Stimulated activated CD8-positive, alpha-beta memory T cell treated with anti-CD3 and anti-CD28 coated beads, Interleukin-4, amount 100 ng/mL, for 24 hours (primary cell): ENCODE results near the gene VEGFA.

Experiments used
- DNase-seq: peaks from one replicate; pipeline ENCODE4 v3.0.0-alpha.2; 2020; ENCODE audit warnings: low read depth

The VEGFA gene

DNA sequence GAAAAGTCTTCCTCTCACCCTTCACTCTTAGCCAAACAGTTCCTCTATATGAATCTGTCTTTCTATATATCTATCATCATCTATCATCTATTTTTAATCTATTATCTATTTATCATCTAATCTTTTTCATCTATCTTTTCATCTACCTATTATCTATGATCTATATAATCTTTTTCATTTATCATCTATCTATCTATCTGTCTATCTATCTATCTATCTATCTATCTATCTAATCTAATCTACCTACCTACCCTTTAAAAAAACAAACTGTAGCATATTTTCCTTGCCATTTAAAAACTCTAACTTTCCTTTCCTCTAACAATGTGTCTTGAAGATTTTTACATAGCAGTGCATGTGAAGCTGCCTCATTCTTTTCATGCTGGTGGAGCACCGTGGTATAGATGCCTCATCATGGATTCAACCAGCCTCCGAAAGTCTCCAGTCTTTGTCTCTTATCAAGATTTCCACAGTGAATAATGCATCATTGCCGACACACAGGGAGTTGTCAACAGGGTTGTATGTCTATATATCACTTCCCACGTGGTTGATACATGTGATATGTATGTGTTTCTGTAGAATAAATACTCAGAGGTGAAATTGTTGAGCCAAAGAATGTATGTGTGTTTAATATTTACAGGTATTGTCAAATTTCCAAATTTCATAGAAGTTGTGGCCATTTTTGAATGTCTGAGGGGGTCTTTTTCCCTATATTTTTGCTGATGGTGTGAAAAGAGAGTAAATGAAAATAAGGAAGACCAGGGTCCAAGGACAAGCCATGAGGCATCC lies 51.3 kb downstream of the VEGFA start:
- DNase-seq, result no peak

DNA sequence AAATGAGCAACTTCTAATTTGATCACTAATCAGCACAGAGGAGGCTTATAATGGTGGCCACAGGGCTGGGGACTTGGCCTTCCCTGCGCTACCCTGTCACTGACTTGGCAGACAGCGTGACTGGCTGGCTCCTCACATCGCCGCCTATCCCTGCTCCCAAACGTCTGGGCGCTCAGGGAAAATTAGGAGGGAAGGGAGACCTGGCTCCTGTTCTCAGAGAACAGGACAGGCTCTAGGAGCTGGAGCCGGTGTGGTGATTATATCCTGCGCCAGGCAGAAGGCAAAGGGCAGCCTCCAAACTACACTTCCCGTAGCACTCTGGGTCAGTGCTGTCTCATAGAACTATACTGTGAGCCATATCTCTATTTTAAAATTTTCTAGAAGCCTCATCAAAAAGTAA lies 53.4 kb downstream of the VEGFA start:
- DNase-seq, result no peak

DNA sequence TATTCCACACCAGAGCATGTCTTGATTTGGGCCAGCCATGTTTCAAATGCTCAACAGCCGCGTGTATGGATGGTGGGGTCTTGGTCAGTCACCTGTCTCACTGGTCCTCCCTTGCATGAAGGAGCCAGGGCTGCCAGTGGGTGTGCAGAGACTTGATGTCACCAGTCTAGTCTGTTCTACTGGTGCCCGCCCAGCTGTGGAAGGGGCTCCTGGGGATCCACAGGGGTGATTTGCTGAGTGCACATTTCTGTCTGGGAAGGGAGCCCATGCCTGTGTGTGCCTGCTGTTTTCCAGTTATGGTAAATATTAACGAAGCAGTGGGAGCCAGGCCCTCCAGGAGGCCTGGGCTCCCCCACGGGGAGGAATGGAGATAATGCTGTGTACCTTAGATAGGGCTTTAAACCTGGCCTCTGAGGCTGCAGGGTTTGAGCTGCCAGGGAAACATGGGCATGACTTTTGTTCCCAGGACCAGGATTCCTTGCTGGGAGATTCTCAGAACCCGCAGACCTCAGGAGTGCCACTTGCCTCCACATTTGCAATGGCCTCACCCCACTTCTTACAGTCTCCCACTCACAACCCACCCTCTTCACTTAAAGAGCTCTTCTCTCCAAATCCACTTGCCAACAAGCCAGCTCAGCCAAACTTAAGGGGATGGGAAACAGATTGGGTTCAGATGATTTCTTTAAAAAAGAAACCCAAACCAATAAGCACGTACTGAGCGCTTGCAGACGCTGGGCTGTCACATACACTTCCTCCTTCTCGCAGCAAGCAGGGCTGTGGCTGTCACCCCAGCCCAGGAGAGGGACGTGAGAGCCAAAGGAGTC lies 54.1 kb downstream of the VEGFA start:
- no peak for DNase-seq

DNA sequence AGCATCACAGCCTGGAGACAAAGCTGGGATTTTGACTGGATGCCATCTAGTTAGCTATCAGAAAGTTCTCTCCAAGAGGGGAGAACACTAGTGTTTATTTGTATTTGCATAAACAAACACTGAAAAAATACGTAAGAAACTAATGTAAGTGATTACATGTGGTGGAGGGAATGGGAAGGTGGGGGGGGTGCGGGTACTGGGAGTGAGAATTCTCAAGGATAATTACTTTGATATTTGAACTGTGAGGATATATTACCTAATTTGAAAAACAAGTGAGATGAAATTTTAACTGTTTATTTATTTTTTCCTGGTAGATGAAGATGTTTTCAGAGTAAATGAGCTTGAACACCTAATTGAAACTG lies 54.7 kb downstream of the VEGFA start:
- DNase-seq, result no peak

DNA sequence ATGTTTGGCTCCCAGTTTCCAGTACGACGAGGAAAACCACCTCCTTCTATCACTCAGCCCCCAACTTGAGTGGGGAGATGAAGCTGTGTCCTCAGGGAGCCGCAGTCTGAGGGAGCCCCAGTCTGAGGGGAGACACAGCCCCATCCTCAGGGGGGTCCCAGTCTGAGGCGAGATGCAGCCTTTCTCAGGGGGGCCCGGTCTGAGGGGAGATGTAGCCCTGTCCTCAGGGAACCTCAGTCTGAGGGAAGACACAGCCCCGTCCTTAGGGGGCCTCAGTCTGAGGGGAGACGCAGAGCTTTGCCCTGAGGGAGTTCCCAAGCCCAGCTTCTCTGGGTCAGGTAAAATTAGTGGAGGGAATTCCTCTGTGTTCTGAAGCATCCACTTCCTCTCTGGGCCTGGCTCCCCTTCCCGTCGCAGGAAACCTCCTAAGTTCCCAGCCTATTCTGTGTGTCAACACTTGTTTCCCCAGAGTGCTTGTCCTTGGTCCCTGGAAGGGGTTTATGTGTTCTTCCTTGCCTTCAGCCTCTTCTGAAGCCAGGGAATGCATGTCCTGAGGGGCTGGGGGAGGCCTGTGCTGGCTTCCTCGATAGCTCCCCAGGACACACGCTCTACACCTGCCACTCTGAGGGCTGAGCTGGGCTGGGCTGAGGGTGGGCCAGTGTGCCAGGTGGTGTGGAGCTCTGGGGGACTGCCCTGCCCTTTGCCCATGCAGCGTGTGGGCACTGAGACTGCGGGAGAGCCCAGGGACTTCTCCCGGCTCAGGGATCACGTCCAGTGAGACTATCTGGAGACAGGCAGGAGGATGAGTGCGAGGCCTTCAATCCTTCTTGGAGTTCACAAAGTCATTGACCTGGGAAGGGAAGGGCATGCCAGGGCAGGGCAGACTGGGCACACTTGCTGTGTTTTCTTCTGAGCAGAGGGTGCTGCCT lies 55.4 kb downstream of the VEGFA start:
- no peak for DNase-seq

DNA sequence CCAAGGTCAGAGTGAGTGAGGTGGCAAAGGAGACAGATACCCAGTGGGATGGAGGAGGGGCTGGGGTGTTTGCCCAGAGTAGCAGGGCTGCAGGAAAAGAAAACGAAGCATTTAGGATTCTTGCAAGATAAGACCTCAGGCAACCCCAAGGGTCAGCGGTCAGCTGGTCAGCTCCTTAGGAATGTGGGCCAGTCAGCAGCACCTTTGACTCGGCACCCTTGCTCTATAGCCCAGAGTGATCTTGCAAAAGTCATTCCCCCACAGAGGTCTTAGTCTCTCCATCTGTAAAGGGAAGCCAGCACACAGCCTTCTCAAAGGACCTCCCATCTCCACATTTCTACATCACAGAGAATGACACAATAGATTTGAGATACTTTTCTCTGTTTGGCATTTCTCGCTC lies 56.7 kb downstream of the VEGFA start:
- no peak for DNase-seq

DNA sequence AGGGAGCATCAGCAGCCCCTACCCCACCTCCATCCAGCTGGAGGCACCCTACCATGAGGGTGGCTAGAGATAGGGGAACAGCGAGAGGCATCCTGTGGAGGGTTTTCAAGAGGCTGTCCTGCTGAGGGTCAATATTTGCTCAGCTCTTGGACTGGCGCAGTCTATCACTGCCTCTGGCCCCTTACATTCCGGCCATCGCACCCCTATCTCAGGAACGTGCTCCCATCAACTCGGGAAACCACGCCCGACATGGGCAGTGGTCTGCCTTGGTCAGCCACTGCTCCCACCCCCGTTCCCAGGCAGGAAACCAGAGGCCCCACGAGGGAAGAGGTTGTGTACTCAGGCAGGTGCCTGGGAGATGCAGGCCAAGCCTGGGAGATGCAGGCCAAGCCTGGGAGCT lies 57.9 kb downstream of the VEGFA start:
- DNase-seq, result no peak

DNA sequence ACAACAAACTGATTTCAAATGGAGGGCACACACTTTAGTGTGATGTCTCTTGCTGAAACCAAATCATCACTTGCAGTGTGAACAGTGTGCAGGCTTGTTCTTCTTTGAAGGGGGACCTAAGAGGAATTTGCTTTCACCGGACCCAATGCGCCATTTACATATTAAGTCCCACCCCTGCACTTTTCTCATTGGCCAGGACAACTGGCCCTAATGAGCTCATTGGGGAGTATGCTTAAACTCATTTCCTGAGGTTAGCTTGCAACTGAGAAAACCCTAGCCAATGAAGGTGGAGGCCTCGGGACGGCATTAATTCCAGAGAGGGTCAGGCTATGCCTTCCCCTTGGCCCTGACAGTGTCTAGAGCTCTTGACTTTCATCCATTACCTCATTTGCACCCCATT lies 58.7 kb downstream of the VEGFA start:
- no peak for DNase-seq

DNA sequence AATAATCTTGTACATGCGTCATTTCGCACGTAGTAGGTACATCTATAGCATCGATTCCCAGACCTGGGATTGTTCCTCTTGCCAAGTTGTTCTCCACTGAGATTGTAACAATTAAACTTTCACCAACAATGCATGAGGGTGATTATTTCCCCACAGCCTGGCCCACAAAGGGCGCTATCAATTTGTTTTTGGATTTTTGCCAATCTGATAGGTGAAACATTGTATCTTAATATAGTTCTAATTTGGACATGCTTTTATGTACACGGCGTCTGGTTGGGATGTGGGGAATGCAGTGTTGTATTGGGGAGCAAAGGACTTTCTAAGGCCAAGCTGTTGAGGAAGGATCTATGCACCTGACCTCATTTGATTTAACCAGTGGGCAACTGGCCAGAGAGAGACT lies 59.5 kb downstream of the VEGFA start:
- no peak for DNase-seq

DNA sequence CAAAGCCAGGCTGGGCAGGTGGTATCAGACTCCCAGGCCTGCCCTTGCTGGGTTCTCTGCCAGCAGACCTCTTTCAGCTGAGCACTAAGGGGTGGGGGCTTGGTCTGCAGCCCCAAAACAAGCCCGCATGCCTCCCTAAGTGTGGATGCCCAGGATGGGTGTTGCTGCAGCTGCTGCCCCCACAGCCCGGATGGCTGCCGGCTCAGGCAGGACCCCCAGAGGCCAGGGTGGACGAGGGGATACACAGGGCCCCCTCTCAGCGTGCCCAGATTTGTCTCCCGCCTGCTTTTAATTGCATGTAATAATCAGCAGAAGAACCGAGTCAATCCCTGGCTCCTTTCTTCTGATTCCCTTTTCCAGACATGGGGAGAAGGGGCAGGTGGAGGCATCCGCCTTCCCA lies 60.8 kb downstream of the VEGFA start:
- no peak for DNase-seq

DNA sequence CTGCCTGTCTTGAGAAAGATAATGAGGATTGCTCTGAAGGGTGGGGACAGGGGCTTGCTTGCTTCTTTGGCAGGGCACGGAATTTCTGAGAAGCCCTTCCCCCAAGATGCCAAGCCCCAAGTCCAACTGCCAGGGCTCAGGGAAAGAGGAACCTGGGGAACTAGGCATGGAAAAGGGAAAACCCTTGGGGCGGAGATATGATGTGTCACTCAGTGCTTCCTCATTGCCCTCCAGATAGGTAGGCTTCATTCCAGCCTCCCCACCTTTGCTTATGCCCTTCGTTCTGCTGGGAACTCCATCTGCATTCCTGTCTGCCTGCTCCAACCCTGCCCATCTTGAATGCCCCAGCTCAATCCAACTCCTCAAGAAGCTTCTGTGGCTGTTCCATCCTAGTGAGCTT lies 61.2 kb downstream of the VEGFA start:
- no peak for DNase-seq

DNA sequence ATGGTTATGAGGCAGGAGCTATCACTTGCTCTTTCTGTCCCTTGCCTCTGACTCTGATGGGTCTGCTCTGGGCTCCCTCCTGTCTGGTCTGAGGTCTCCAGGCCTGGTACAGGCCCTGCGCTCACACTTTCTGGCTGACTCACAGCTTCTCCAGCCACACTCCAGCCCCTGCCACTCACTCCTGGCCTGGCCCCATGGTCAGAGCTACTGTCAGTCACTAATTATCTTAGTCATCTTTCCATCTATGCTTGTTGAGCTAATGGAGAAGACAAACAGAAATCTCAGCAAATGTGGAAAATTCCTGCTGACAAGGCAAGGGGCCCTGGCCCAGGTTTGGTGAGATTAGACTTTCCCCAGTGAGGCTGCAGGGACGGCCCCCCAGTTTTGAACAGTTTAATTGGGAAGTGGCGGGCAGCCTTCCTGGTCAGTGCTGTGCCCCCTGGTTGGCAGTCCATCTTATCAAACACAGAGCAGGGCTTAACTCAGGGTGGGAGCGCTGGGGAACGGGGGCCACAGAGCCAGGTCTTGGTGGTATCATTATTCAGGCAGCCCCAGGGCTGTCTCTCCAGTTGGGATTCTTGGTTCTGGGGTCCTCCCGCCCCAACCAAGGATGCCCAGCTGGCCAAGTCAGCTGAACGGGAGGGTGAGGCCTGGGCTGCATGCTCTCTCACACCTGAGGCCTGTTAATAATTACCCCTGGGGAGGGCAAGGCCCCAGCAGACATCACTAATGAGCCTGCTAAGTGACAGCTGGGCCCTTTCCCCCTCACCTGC lies 63.4 kb downstream of the VEGFA start:
- DNase-seq, result no peak

DNA sequence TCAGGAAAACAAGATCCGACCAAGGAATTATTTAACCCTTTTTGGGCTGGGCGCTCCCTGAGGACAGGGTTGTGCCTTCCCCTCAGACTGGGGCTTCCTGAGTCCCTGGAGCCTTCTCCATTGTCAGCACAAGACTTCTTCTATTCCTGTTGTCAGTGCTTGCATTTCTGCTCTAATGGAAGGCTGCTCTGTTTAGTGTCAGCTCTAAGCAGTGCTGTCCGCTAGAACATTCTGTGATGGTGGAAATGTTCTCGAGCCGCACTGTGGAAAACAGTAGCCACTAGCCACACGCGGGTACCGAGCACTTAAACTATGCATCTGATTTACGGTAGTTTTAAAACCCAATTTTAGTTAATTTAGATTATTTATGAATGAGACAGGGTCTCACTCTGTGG lies 64.0 kb downstream of the VEGFA start:
- DNase-seq, result no peak

DNA sequence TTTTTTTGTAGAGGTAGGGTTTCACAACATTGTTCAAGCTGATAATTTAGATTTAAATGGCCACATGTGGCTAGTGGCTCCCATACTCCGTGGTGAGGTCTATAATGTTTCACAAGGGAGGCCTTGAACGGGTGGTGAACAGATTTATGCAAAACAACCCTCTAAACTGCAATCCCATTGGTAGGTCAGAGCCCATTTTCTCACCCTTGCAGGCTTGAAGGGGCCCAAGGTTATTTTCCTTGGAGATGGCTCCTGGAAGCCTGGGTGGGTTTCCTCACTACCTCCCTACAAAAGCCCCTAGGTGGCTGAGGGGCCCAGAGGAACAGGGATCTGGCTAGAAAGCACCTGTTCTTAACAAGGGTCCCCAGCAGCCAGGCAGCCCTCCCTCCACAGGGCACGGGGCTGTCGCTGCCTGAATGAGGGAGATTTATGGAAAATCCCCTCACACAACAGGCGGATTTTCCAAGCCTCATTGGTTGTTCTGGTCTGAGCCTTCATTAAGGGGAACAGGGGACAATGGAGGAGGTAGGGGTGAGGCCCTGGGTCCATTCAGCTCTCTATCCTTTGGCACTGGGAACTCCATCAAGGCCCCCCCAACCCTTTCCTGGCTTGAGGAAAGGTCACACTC lies 64.6 kb downstream of the VEGFA start:
- no peak for DNase-seq

DNA sequence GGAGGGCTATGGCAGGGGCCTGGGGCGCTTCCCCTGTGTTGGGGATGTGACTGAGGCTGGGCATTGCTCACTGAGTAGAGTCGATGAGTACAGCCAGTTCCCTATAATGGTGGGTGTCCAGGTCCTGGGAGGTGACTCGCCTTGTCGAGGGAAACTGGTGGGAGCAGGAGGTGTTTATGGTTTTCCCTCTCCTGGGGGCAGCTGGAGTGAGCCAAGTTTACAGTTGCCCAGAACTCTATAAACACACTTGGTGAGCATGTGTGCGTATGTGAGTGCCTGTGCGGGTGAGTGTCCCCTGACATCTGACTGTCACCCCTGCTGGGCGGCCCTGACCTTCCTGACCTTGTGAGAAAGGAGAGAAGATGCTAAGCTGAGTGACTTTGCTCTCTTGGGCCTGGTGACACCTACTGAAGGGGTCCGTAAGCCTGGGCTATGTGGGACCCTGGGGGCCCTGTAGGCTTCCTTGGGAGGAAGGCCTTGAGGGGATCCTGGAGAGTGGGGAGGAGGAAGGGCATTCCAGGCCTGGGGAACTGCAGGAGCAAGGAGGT lies 65.9 kb downstream of the VEGFA start:
- DNase-seq, result no peak
